GM18505 (cell line): ENCODE data around the gene TMEM54.

Experiments
- ATAC-seq: cut with Tn5 transposase; IDR thresholded peaks from one replicate; pipeline ENCODE4 v1.9.1; 2021; ENCODE audit not compliant: unreplicated experiment
- POLR2A ChIP-seq: IDR thresholded peaks from 4 replicates; pipeline ENCODE4 v1.6.1; 2011; ENCODE audit warnings: borderline replicate concordance; ENCODE audit not compliant: insufficient read depth, insufficient read length; ENCODE audit errors: extremely low read depth

Gene TMEM54

GRCh38 chr1:32900956-32901822, at the start of gene TMEM54:
TSS of gene TMEM54 (minus strand) at chr1:32901389. CDS start at chr1:32901238, 151 bp downstream.
- no peak for ATAC-seq
- TF ChIP-seq POLR2A: no peak

GRCh38 chr1:32949519-32949918, 48.3 kb upstream of the TMEM54 start:
- no peak for TF ChIP-seq POLR2A
- ATAC-seq: no peak

- no peak for ATAC-seq
- TF ChIP-seq POLR2A: no peak
Observed at GRCh38 chr1:32948905-32949304, 47.7 kb upstream of the TMEM54 start.

- ATAC-seq: no peak
- no peak for TF ChIP-seq POLR2A
Observed at GRCh38 chr1:32948390-32948722, 47.2 kb upstream of the TMEM54 start.

- no peak for ATAC-seq
- TF ChIP-seq POLR2A: no peak
Observed at GRCh38 chr1:32947669-32948389, 46.6 kb upstream of the TMEM54 start.

- ATAC-seq: no peak
Observed at GRCh38 chr1:32946413-32946812, 45.2 kb upstream of the TMEM54 start.

GRCh38 chr1:32944180-32944579, 43.0 kb upstream of the TMEM54 start:
- TF ChIP-seq POLR2A: no peak
- no peak for ATAC-seq

More at GRCh38 chr1:32946413-32946812, 45.2 kb upstream of the TMEM54 start:
- no peak for TF ChIP-seq POLR2A

GRCh38 chr1:32939655-32940371, 38.6 kb upstream of the TMEM54 start:
- TF ChIP-seq POLR2A: no peak
- ATAC-seq: no peak

GRCh38 chr1:32937061-32937460, 35.9 kb upstream of the TMEM54 start:
- no peak for ATAC-seq
- no peak for TF ChIP-seq POLR2A

- no peak for ATAC-seq
- no peak for TF ChIP-seq POLR2A
Observed at GRCh38 chr1:32934535-32934934, 33.3 kb upstream of the TMEM54 start.

- no peak for TF ChIP-seq POLR2A
- no peak for ATAC-seq
Observed at GRCh38 chr1:32933742-32934322, 32.6 kb upstream of the TMEM54 start.

- no peak for ATAC-seq
- no peak for TF ChIP-seq POLR2A
Observed at GRCh38 chr1:32931760-32932159, 30.6 kb upstream of the TMEM54 start.

GRCh38 chr1:32929366-32929765, 28.2 kb upstream of the TMEM54 start:
- ATAC-seq: no peak
- TF ChIP-seq POLR2A: no peak
